ENCODE measurements around the gene RBM23.
A peak's percentile ranks its signal among the peaks of the same experiment; 100 is the strongest.
"Not testable (repeated sequence)": the region's sequence is repeated elsewhere in the genome, so short reads cannot be mapped to it uniquely, and the experiment has no call there.

Gene RBM23

GRCh38 chr14:22918804-22919600, at the start of gene RBM23:
TSS of gene RBM23 (minus strand) at chr14:22919149.
- H3K27ac ChIP-seq: peak within 1 kb of the TSS; percentile 83
- DNase-seq (ENCODE audit: low read depth, low spot score): peak; percentile 100

GRCh38 chr14:22966783-22967269, 47.9 kb upstream of the RBM23 start:
- peak overlapping the region; percentile 43 for H3K27ac ChIP-seq
- DNase-seq (ENCODE audit: low read depth, low spot score): no peak

- not testable (repeated sequence) for DNase-seq (ENCODE audit: low read depth, low spot score)
- H3K27ac ChIP-seq: peak overlapping the region; percentile 43
Observed at GRCh38 chr14:22965916-22966782, 47.2 kb upstream of the RBM23 start.

- DNase-seq (ENCODE audit: low read depth, low spot score): no peak
- H3K27ac ChIP-seq: no peak overlapping the region
Observed at GRCh38 chr14:22962061-22962676, 43.2 kb upstream of the RBM23 start.

- no peak for DNase-seq (ENCODE audit: low read depth, low spot score)
- H3K27ac ChIP-seq: peak overlapping the region; percentile 91
Observed at GRCh38 chr14:22955702-22956569, 37.0 kb upstream of the RBM23 start.

- no peak for DNase-seq (ENCODE audit: low read depth, low spot score)
- no peak overlapping the region for H3K27ac ChIP-seq
Observed at GRCh38 chr14:22952418-22952817, 33.5 kb upstream of the RBM23 start.

GRCh38 chr14:22951795-22952194, 32.8 kb upstream of the RBM23 start:
- not testable (repeated sequence) for H3K27ac ChIP-seq; DNase-seq (ENCODE audit: low read depth, low spot score)

- no peak overlapping the region for H3K27ac ChIP-seq
- no peak for DNase-seq (ENCODE audit: low read depth, low spot score)
Observed at GRCh38 chr14:22945642-22946041, 26.7 kb upstream of the RBM23 start.

- DNase-seq (ENCODE audit: low read depth, low spot score): no peak
Observed at GRCh38 chr14:22939684-22940083, 20.7 kb upstream of the RBM23 start.

GRCh38 chr14:22935156-22935555, 16.2 kb upstream of the RBM23 start:
- no peak for DNase-seq (ENCODE audit: low read depth, low spot score)
- no peak overlapping the region for H3K27ac ChIP-seq

More at GRCh38 chr14:22939684-22940083, 20.7 kb upstream of the RBM23 start:
- H3K27ac ChIP-seq: no peak overlapping the region

- DNase-seq (ENCODE audit: low read depth, low spot score): no peak
Observed at GRCh38 chr14:22932146-22932545, 13.2 kb upstream of the RBM23 start.

GRCh38 chr14:22929961-22930364, 11.0 kb upstream of the RBM23 start:
- H3K27ac ChIP-seq: peak overlapping the region; percentile 68
- DNase-seq (ENCODE audit: low read depth, low spot score): no peak

More at GRCh38 chr14:22932146-22932545, 13.2 kb upstream of the RBM23 start:
- no peak overlapping the region for H3K27ac ChIP-seq

- DNase-seq (ENCODE audit: low read depth, low spot score): peak; percentile 99
- peak within 1 kb of the TSS; percentile 90 for H3K27ac ChIP-seq
Observed at GRCh38 chr14:22929104-22929960, 10.4 kb upstream of the RBM23 start, which contains the start of gene PRMT5. TSS of gene PRMT5 (minus strand) at chr14:22929376. CDS start at chr14:22929361, 15 bp downstream.

- no peak for DNase-seq (ENCODE audit: low read depth, low spot score)
- peak overlapping the region; percentile 90 for H3K27ac ChIP-seq
Observed at GRCh38 chr14:22928237-22929103, 9.5 kb upstream of the RBM23 start.

GRCh38 chr14:22926316-22926715, 7.4 kb upstream of the RBM23 start:
- peak; percentile 41 for DNase-seq (ENCODE audit: low read depth, low spot score)
- peak overlapping the region; percentile 90 for H3K27ac ChIP-seq

GRCh38 chr14:22925513-22925912, 6.6 kb upstream of the RBM23 start:
- H3K27ac ChIP-seq: peak overlapping the region; percentile 90
- no peak for DNase-seq (ENCODE audit: low read depth, low spot score)

- DNase-seq (ENCODE audit: low read depth, low spot score): no peak
- no peak overlapping the region for H3K27ac ChIP-seq
Observed at GRCh38 chr14:22923746-22924145, 4.8 kb upstream of the RBM23 start.

GRCh38 chr14:22922294-22922693, 3.3 kb upstream of the RBM23 start:
- peak overlapping the region; percentile 83 for H3K27ac ChIP-seq

More at GRCh38 chr14:22922294-22922693, 3.3 kb upstream of the RBM23 start:
- no peak for DNase-seq (ENCODE audit: low read depth, low spot score)

Data from epithelial cell of prostate (primary cell).